HG02981 (cell line): ENCODE measurements around the gene UGT2B17.
"Not testable (repeated sequence)": the region's sequence is repeated elsewhere in the genome, so short reads cannot be mapped to it uniquely, and the experiment has no call there.

Experiments
- ATAC-seq: cut with Tn5 transposase; IDR thresholded peaks from one replicate; pipeline ENCODE4 v1.9.1; 2021; ENCODE audit warnings: mild to moderate bottlenecking, moderate library complexity; ENCODE audit not compliant: unreplicated experiment

UGT2B17 gene

DNA sequence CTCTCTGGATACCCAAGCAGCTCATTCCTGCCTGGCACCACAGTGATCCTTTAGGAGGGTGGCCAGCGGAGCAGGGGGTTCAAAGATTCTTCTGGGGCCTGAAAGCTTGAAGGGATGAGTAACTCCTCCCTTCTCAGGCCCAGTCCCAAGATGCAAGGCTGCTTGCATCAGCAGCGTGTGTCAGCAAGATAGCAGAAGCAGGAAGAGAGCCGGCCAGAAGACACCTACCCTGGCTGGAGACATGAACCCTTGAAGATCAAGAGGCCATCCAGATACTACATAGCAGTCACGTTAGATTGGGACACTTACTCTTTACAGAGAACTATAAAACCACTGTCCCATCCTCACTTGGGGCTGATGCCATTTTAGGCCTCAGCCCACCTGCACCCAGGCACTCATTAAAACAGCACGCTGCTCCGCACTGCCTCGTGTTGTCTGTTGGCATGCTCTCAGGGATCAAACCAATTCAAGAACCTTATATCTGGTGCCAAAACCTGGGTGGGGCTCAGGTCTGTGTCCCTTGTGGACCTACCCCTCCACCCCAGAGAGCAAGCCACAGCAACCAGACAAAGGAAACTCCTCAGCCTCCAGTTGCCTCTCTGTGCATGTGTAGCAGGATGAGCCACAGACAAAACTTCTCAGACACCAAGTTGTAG, 6.5 kb downstream of the UGT2B17 start:
- ATAC-seq, result no peak

DNA sequence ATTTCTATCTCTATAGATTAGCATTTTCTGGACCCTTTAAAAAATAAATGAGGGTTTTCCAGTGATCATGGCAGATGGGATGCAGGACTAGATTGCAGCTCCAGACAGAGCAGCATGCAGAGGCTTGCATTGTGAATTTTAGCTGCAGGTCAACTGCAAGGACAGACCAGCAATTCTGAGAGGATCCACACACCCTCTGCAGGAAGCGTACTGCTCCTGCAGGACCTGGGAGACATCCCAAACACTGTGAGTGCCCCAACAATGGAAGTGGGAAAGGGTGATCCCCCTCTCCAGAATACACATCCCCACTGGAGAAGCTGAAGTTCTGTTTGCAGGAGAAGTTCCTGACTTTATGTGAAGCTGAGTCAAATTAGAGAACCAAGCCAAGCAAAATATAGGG, 7.1 kb downstream of the UGT2B17 start:
- ATAC-seq, result not testable (repeated sequence)

- ATAC-seq, result not testable (repeated sequence)
Measured at GRCh38 chr4:68568535-68568934, 7.6 kb downstream of the UGT2B17 start.

DNA sequence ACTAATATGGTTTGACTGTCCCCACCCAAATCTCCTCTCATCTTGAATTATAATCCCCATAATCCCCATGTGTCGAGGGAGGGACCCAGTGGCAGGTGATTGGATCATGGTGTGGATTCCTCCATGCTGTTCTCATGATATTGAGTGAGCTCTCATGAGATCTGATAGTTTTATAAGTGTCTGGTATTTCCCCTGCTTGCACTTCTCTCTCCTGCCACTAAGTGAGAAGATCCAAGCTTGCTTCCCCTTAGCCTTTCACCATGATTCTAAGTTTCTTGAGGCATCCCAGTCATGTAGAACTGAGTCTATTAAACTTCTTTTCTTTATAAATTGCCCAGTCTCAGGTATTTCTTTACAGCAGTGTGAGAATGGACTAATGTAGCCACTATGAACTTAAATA, 9.8 kb downstream of the UGT2B17 start:
- not testable (repeated sequence) for ATAC-seq

GRCh38 chr4:68565082-68565481, 11.0 kb downstream of the UGT2B17 start:
- not testable (repeated sequence) for ATAC-seq

DNA sequence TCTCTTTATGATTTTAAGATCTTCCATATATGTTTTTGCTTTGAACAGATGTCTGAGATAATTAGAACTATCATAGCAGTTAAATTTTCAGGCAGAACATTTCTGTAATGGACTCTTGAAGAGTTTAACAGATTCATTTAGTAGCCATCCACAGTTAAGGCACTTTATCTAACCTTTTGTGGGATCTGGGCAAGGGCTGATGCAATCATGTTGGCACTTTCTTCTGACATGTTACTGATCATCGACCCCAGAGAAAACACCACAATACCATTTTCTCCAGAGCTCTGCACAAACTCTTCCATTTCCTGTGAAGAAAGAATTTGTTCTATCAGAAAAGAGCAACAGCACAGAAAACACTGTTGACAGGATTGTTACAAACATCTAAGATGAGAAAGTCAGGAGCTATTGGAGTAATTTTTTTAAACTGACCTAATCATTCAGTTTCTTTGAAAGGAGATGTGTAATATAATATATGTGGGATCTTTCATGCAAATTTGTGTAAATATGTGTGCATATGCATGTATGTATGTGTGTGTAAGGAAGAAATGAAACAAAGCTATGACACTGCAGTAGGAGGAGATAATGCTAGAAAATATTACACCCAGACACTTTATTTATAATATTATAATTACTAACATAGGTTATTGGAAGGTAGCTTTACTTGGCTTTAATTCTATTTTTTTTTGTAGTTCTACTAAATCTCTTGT, 15.6 kb downstream of the UGT2B17 start:
- not testable (repeated sequence) for ATAC-seq

- ATAC-seq, result peak; percentile 45
Measured at GRCh38 chr4:68553830-68554229, 22.3 kb downstream of the UGT2B17 start.

DNA sequence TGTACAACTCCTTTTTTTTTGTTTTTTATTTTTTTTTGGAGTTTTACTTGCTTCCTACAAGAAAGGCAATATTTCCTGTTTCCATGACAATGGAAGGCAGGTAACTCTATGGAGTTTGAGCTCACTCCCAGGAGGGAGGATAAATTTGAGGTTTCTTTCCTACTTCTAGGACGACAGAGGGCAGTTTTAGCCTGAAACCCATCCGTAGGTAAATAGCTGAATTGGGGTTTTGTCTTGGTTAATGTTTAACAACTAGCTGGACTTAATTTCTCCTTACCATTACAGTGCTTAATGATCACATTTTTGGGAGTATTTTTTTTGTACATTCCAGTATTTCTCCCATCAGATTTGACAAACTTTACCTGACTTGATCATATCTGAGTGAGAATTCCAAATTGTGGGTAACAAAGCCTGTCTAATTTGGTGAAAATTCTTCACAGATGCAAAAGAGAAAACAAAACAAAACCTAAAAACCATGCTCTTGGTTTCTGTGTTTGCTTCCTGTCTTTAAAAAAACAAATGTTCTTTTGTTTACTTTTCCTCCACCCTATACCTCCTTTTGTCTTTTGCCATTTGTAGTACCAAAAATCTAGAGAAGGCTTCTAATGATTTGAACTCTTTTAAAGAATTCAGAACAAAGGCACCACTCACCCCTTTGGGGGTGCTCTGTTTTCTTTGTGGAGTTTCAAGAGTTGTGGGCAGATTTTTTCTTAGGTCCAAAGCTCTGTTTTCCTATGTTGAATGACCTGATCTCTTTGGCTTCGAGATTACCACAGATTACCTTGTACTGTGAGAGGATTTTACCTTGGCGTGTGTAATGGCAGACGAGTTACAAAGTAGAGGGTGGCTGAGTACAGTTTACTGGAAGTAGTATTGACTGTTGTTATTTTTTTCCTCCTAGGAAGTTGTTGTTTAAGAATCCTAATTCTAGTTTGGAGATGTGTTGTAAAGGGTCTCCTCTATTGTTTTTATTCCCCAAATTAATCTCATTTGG, 23.0 kb downstream of the UGT2B17 start:
- ATAC-seq, result peak; percentile 67

- ATAC-seq, result not testable (repeated sequence)
Measured at GRCh38 chr4:68542742-68543141, 33.4 kb downstream of the UGT2B17 start.

- no peak for ATAC-seq
Measured at GRCh38 chr4:68536375-68536774, 39.7 kb downstream of the UGT2B17 start.

GRCh38 chr4:68535974-68536373, 40.1 kb downstream of the UGT2B17 start:
- ATAC-seq, result no peak

DNA sequence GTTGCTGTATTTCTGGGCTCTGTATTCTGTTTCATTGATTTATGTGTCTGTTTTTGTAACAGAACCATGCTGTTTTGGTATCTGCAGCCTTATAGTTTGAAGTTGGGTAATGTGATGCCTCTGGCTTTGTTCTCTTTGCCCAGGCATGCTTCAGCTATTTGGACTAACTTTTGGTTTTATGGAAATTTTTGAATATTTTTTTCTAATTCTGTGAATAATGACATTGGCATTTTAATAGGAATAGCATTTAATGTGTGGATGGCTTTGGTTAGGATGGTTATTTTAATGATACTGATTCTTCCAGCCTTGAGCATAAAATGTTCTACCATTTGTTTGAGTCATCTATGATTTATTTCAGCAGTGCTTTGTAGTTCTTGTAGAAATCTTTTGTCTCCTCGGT, 53.9 kb downstream of the UGT2B17 start:
- ATAC-seq, result not testable (repeated sequence)

DNA sequence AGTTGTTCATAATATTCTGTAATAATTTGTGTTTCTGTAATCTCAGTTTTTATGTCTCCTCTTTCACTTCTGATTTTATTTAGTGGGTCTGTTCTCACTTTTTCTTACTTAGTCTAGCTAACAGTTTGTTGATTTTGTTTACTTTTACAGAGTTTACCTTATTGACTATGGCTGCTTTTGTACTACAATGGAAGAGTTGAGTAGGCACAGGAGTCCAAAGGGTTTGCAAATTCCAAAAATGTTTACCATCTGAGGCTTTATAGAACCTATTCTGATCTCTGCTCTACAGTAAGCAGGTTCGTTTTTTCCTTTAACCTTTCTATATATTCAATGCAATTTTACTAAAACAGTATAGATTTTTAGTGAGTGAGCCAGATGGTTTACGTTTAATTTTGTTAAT, 55.1 kb downstream of the UGT2B17 start:
- no peak for ATAC-seq

GRCh38 chr4:68518889-68519288, 57.2 kb downstream of the UGT2B17 start:
- ATAC-seq, result no peak

- ATAC-seq, result not testable (repeated sequence)
Measured at GRCh38 chr4:68505452-68505851, 70.7 kb downstream of the UGT2B17 start.

DNA sequence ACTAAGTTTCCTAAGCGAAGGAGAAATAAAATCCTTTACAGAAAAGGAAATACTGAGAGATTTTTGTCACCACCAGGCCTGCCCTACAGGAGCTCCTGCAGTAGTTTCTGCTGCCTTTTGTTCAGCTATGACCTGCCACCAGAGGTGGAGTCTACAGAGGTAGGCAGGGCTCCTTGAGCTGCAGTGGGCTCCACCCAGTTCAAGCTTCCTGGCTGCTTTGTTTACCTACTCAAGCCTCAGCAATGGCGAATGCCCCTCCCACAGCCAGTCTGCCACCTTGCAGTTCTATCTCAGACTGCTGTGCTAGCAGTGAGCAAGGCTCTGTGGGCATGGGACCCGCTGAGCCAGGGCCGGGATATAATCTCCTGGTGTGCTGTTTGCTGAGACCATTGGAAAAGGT, 71.3 kb downstream of the UGT2B17 start:
- not testable (repeated sequence) for ATAC-seq

GRCh38 chr4:68503462-68503861, 72.7 kb downstream of the UGT2B17 start:
- not testable (repeated sequence) for ATAC-seq

DNA sequence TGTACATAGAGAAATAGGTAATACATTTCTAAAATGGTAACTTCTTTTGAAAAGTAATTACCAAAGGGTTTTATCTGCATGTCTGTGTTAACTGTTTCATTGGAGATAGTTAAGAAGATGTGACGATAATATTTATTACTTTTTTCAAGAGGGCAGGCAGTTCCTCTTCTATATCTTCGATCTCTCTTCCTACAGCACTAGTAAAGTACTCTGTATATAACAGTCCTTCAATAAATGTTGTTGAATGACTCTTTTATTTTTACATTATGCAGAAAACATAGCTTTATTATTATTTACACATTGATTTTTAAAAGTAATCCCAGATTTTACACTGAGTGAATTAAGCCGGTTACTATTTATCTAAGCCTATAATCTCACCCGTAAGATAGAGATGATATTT, 77.1 kb downstream of the UGT2B17 start:
- no peak for ATAC-seq

GRCh38 chr4:68498413-68499007, 77.6 kb downstream of the UGT2B17 start:
- ATAC-seq, result peak; percentile 97

- no peak for ATAC-seq
Measured at GRCh38 chr4:68494688-68495087, 81.4 kb downstream of the UGT2B17 start.
